Suppressor macrophage (primary cell): Measurements from ENCODE around the gene RPN2.

Experiments
- DNase-seq, 4 experiments: peaks; one replicate each; pipeline ENCODE4 v3.0.0-alpha.2; 2020 to 2022

RPN2 gene

DNA sequence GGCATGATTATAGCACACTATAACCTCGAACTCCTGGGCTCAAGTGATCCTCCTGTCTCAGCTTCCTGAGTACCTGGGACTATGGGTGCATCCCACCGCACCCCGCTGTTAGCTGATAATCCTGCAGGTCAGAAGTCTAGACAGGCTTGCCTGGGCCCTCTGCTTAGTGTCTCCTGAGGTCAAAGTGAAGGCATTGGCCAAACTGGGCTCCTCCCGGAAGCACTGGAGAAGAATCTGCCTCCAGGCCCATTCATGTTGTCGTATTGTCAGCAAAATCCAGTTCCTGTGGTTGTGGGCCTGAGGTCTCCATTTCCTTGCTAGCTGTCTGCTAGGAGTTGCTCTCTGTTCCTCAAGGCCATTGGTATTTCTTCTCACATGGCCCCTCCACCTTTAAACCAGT, 6.6 kb downstream of the RPN2 start:
- peak; percentile 55 to 70 (median 60) for DNase-seq

DNA sequence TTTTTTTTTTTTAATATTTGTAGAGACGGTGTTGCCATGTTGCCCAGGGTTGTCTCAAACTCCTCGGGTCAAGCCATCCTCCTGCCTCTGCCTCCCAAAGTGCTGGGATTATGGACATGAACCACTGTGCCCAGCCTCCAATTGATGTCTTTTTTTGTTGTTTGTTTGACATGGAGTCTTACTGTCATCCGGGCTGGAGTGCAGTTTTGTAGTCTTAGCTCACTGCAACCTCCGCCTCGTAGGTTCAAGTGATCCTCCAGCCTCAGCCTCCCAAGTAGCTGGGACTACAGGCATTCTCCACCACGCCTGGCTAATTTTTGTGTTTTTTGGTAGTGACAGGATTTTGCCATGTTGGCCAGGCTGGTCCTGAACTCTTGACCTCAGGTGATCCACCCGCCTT, 9.7 kb downstream of the RPN2 start:
- no peak for DNase-seq

DNA sequence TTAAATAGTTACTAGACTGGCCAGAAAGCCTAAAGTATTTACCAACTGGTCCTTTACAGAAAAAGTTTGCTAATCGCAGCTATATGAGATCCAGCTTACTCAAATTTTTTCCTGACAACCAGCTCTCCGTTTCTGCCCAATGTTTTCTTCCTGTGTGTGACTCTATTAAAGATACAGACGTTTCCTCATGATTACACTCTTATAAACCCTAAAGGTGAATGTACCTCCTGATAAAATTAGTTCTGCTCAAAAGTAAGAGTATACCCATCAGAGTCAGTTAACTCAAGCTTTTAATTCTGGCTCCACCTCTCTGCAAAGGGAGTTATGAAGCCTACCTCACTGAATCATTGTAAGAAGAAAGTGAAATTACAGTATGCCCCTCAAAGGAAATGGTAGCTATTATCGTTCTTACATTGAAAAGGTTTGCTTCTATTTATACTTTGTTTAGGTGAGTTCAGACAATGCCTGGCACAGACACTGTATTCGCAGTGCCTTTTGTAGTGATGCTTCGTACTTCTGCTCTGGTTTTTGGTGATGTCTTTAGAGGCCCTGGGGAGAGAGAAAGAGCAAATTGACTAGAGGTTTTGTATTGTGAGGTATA, 10.4 kb downstream of the RPN2 start:
- no peak for DNase-seq

DNA sequence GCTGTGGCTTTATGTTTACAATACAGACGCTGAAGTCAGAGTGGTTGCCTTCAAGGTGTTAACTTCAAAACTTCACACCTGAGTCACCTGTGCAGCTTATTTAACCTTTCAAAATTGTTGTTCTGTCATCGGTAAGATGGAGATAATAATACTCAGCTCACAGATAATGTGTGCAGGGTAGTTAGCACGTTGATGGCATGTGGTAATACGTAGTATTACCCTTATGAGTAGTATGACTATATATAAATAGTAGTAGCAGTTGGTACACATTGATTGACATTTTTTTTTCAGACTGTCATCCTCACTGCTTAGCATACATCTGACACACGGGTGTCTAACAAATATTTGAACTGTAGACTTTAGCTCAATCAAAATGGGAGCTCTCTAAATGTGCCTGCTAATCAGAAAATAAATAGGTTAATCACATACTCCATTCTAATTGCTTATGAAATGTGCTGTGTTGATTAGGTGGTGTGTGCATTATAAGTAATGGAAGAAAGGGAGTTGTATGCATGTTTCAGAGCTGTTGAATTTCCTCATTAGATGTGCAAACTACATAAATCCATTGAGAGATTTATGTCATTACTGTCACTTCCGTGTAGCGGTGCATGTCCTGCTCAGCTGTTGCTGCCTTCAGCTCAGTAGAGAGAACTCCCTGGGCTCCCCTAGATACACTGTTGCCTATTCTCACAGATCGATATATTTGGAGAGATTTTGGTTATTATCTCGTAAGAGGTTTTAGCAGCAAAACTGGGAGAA, 11.4 kb downstream of the RPN2 start:
- peak in 3 of 4 experiments; percentile 13 to 37 (median 19) for DNase-seq

DNA sequence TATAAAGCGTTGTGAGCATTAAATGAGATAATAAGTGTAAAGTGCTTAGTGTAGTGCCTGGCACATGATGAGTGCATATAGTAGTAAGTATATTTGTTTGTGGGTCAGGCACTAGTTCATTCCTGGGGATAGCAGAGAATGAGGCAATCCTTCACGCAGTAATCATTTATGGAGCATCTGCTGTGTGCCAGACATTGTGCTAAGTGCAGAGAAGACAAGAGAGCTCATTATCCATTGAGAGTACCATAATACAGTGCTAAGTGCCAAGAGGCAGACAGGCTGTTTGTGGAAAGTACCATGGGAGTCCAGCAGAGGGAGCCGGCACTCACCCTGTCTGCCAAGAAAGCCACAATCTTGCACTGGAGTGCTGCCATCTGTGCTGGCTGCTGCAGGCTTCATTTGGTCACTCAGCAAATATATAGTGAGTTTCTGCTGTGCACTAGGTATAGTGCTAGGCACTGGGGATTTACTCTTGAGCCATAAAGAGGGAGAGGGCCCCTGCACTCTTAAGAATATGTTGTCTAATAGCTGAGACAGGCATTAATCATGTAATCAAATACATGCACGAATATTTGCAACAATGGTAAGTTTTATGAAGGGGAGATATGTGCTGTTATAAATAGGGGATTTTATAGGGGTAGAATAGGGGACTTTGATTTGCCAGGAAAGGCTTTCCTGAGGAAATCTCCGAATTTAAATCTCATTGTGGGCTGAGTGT, 13.2 kb downstream of the RPN2 start:
- peak; percentile 79 to 87 (median 82) for DNase-seq

DNA sequence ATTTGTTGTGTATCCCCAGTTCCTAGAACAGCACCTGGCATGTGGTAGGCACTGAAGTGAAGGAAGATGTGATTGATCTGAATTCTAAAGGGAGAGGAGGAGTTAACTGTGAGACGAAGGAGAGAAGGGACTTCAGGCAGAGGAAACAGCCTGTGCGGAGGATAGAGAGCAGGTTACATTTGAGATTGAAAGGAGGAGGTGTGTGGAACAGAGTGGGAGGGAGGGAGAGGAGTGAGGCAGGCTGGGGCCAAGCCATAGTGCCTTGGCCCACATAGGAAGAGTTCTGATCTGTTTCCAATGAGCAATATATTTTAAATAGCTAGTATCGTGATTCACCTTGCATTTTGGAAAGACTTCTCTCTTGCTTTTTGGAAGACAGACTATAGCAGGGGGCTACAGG, 14.1 kb downstream of the RPN2 start:
- no peak for DNase-seq

DNA sequence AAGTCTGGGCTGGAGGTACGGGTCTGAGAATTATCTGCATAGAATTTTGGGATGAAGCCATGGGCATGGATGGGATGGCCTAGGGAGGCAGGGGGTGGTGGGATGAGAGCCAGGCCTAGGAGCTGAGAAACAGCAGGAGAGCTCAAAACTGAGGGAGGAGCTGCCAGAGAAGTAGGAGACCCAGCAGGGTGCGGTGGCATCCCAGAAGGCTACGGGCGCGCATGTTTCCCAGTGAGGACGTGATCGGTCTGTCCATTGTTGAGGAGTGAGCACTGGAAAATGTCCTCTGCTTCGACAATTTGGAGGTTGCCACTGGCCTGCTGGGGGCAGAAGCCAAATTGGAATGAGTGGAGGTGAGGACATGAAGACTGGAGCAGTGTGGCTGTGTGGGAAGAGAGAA, 14.7 kb downstream of the RPN2 start:
- no peak for DNase-seq

DNA sequence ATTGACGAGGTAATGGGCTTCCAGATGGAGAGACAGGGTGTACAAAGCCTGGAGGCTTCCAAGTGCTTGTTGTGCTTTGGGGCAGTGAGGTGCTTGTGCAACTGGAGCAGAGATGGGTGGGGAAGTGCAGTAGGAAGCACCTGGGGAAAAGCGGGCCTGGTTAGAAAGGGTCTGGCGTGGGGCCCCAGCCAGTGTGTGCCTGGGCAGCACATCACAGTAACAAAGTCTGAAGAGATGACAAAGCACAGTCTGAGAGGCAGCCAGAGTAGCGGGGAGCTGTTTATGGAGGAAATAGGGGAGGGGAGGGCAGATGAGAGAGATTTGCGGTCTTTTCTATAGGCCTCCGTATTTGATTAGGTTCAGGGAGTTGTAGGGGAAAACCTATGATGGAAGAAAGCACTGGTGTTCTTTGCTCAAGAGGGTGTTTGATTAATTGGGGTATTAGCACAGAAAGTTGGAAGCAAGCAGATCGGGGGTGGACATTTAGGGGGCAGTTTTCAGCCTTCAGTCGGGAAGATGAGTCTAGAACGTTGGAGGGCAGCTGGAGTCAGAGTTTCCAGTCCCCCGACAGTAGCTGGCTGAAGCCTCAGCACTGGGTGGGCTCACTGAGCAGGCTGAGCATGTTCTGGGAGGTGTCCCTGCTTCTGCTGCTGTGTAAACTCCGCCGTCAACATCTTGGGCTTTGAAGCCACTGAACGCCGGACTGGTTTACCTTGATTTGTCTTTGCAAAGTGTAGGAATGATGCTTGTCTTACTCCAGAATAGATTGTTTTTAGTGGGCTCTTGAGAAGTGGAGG, 15.7 kb downstream of the RPN2 start:
- no peak for DNase-seq

DNA sequence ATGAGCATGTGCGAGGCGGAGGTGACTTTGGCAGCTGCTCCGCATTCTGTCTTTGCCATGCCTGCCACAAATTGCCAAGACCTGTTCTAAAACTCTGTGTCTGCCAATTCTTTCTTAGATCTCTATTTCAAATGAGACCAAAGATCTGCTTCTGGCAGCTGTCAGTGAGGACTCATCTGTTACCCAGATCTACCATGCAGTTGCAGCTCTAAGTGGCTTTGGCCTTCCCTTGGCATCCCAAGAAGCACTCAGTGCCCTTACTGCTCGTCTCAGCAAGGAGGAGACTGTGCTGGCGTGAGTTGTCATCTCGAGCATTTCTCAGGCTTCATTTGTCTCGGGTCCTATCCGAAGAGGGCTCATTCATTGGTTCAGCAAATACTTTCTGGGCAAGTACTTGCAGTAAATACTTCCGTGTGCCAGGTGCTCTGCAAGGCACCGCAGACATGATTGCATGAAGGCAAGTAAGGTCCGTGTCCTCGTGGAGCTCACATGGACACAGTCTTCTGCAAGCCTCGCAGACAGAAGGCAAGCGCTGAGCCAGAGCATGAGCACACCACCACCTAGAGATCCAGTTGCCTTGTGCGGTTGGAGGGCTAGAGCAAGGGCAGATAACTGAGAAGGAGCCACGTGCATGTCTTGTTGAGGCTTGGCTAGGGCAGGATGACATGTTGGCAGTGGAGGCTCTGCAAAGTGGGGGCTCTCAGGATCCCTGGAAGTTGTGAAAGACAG, 20.0 kb downstream of the RPN2 start:
- no peak for DNase-seq

DNA sequence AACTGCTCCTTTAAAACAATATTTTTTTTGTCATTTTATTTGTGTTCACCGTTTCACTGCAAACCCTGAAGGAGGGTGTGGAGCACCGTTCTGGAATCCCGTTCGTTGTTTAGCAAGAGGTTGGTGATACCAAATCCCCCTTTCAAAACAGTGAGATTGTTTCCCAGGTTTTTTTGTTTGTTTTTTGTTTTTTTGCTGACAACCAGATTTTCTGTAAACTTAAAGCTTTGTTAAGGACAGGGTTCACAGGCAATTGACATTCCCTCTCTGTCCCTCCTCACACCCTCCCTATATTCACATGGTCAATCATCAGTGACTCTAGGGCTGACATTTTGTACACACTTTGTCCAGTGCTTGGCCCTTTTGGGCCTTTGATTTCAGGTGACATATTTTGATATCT, 21.2 kb downstream of the RPN2 start:
- DNase-seq, result no peak

DNA sequence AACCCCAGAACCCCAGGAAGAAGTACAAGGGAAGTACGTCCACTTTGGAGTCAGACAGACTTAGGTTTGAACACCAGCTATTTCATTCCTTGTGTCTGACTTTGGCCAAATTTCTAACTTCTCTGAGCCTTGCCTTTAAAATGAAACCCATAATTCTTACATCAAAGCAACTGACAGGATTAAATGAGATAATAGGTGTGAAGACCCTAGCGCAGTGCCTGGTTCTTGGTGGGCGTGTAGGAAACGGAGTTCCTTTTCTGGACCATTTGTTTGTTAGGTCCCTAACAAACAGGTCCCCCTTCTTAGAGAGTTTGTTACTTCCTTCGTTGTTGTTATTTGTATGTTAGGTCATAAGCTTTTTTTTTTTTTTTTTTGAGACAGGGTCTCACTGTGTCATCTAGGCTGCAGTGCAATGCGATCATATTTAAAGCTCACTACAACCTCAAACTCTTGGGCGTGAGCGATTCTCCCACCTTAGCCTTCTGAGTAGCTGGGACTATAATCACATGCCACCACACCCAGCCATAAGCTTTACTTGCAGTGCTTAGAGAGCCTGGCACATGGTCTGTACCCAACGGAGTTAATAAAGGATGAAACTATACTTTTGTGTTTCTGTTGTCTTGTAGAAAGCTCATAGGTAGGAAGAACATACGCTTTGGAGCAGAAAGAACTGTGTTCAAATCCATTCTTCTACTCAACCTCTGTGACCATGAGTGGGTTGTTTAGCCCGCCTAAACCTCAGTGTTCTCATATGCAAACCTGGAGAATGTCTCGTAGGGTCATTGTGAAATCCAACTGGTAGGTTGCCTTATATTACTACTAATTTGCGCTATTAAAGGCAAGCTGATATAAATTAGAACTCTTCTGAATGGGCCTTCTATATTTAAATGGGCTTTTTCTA, 22.0 kb downstream of the RPN2 start:
- no peak for DNase-seq

DNA sequence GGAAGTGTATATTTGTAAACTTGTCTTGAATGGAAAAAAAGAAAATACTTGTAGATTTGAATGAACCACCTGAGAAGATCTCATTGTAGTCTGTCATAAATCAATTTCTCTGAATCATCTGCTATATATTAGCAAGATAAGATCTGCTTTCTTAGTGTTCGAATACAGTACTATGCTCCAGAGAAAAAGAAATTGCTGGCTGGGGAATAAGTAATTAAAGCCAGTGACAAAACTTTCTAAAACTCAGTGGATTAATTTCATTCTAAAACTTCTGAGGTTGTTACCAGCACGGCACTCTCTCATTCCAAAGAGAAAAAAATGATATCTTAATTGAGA, 22.7 kb downstream of the RPN2 start:
- no peak for DNase-seq

DNA sequence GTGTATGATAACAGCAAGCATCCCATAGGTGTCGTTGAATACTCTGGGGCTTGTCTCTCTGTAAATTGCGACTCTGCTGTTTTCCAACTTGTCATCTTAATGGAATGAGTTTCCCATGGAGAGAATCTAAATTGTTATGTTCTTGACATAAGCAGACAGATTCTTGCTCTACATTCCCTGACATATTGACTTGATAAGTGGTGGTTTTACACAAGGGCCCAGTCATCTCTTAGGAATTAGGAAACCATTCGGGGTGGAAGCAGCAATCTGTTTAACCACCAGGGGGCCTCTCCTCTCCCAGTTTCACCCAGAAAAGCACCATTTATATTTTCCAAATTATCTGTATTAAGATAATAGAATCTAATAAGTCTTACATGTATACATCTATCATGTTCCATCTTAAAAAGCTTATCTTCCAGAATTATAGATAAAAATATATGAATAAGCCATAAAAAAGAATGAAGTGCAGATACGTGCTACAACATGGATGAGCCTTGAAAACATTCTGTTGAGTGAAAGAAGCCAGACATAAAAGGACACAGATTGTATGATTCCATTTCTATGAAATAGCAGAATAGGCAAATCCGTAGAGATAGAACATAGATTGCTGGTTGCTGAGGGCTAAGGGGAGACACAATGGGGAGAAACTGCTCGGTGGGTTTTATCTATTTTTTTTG, 23.3 kb downstream of the RPN2 start:
- DNase-seq, result peak; percentile 57 to 72 (median 65)

DNA sequence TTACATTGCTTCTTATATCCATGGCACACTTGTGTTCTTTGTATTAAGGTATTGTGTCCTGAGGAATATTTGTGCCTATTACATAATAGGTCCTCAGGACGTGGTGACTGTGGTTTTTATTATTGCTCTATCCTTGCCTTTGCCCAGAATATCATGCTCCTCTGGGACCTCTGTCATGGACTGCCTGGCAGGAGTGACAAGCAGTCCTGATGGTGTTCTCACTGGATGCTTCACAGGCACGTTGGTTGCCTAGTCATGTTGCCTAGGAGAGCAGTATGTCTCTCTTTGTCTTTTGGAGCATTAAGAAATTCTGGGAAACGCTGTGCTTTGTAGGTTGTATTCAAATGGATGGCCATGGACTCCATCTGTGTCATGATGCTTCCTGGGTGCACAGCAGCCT, 24.9 kb downstream of the RPN2 start:
- DNase-seq, result no peak

DNA sequence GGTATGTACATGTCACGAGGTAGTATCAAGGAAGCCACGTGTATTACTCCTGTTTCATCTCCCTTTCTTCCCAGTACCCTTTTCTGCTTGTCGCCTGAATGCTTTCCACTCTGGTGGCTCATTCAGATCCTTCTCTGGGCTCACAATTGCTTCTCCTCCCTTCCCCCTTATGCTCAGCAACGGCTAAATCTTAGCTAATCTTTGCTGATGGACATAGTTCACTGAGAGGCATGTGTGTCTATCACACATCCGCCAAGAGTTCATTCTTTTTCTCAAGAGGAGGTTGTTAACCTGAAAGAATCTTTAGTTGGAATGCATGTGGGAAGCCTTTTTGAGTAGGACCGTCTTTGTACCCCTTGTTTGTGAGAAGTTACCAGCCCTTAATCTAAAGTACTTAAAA, 26.0 kb downstream of the RPN2 start:
- no peak for DNase-seq

DNA sequence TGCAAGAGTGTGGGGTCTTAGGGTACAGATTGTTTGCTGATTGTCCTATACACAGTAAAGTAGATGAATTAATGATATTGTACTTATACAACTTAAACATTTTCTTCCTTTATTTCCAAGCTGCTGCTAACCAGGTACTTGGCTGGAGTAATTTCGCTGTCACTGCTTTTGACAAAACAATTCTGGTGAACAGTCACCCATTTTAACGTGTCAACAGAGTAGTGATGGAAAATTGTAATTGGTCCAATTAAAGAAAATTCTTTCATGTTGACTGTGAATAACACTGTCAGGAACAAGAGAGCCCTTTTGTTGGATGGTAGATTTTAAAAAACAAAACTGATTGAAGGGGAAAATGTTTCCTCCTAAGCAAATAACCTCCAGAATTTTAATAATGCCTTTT, 26.7 kb downstream of the RPN2 start:
- DNase-seq, result no peak

DNA sequence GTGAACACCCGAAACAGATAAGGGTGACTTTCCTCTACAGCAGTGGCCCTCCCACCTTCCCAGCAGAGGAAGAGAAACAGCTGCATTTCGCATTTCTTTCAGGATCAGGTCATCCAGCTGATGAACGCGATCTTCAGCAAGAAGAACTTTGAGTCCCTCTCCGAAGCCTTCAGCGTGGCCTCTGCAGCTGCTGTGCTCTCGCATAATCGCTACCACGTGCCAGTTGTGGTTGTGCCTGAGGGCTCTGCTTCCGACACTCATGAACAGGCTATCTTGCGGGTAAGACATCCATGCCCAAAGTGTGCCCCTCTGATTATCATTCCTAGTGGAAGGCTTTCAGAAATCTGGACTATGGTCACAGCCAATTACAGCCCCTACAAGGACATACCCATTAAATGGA, 28.0 kb downstream of the RPN2 start:
- no peak for DNase-seq

DNA sequence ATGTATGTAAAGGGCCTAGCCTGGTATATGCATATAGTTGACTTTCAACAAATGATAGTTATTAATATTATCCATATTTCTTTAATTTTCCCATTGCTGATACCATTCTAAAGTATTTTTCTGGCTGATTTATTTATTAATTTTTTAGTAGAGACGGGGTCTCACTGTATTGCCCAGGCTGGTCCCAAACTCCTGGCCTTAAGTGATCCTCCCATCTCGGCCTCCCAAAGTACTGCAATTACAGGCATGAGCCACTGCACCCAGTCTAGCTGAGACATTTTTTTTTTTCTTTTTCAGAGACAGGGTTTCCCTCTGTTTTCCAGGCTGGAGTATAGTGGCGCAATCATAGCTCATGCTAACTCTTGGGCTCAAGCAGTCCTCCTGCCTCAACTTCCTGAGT, 30.1 kb downstream of the RPN2 start:
- DNase-seq, result no peak

DNA sequence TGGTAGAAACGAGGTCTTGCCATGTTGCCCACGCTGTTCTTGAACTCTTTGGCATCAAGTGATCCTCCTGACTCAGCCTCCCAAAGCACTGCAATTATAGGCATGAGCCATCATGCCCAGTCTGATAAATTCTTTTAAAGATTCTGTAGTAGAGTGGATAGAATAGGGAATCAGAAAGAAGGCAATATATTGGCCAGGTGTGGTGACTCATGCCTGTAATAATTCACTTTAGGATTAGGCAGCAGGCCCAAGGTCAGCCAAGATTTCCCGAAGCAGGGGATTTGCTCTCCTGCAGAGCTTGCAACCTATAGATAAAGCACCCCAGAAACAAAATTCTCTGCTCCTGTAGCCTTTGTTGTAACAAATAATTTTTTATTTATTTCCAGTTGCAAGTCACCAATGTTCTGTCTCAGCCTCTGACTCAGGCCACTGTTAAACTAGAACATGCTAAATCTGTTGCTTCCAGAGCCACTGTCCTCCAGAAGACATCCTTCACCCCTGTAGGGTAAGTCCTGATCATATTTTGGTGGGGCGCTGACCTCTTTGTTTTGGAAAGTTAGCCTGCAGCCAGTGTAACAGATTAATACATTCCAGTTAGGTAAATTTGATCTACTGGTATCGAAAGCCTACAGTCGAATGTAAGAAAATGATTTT, 30.7 kb downstream of the RPN2 start:
- no peak for DNase-seq

DNA sequence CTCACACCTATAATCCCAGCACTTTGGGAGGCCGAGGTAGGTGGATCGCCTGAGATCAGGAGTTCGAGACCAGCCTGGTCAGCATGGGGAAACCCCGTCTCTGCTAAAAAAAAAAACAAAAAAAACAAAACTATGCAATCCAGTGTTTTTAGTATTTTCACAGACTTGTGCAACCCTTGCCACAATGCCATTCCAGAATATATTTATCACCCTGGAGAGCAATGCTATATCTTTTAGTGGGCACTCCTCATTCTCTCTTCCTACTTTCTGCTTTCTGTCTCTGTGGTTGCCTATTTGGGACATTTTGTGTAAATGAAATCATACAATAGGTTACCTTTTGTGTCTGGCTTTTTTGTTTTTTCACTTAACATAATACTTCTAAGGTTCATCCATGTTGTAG, 39.3 kb downstream of the RPN2 start:
- no peak for DNase-seq
